IMR-90 (cell line): ENCODE results near the gene UBXN6.

Source experiments
- BHLHE40 ChIP-seq: fragments of 150-350 bp; IDR thresholded peaks from 2 replicates; pipeline ENCODE4 v1.6.1; 2016; ENCODE audit warnings: mild to moderate bottlenecking, low read depth, low read length
- CEBPB ChIP-seq: IDR thresholded peaks from 2 replicates; pipeline ENCODE4 v1.6.1; 2012; ENCODE audit warnings: low read depth, low read length, improper control_type of control experiment
- CHD1 ChIP-seq: IDR thresholded peaks from 2 replicates; pipeline ENCODE4 v1.6.1; 2012; ENCODE audit warnings: low read depth, low read length, improper control_type of control experiment
- CTCF ChIP-seq: conservative IDR thresholded peaks from 2 replicates; pipeline ENCODE4 v1.5.1; 2012; ENCODE audit warnings: mild to moderate bottlenecking, low read depth, low read length, improper control_type of control experiment
- FOS ChIP-seq: fragments of 150-350 bp; IDR thresholded peaks from 2 replicates; pipeline ENCODE4 v1.6.1; 2016; ENCODE audit warnings: low read depth, low read length
- MAFK ChIP-seq: IDR thresholded peaks from 2 replicates; pipeline ENCODE4 v1.6.1; 2012; ENCODE audit warnings: low read depth, low read length, improper control_type of control experiment
- MAZ ChIP-seq: IDR thresholded peaks from 2 replicates; pipeline ENCODE4 v1.6.1; 2012; ENCODE audit warnings: low read depth, mild to moderate bottlenecking, low read length, improper control_type of control experiment, moderate library complexity, borderline replicate concordance
- MXI1 ChIP-seq: IDR thresholded peaks from 2 replicates; pipeline ENCODE4 v1.6.1; 2012; ENCODE audit warnings: low read depth, mild to moderate bottlenecking, low read length, moderate library complexity, borderline replicate concordance
- POLR2A ChIP-seq: IDR thresholded peaks from 2 replicates; pipeline ENCODE4 v1.6.1; 2012; ENCODE audit warnings: mild to moderate bottlenecking, low read depth, low read length
- RAD21 ChIP-seq: IDR thresholded peaks from 2 replicates; pipeline ENCODE4 v1.6.1; 2012; ENCODE audit warnings: low read length, improper control_type of control experiment
- RCOR1 ChIP-seq: IDR thresholded peaks from 2 replicates; pipeline ENCODE4 v1.6.1; 2012; ENCODE audit warnings: mild to moderate bottlenecking, low read length, improper control_type of control experiment; ENCODE audit not compliant: insufficient replicate concordance
- RFX5 ChIP-seq: IDR thresholded peaks from 2 replicates; pipeline ENCODE4 v1.8.0; 2012; ENCODE audit warnings: low read depth, mild to moderate bottlenecking, low read length, moderate library complexity
- USF2 ChIP-seq: fragments of 150-350 bp; IDR thresholded peaks from 2 replicates; pipeline ENCODE4 v1.6.1; 2017; ENCODE audit warnings: mild to moderate bottlenecking, antibody characterized with exemption, low read length, low read depth

- TF ChIP-seq MAFK (no peak), CTCF (no peak), CEBPB (no peak), POLR2A (no peak), FOS (no peak), RFX5 (no peak), MAZ (no peak), MXI1 (no peak), RCOR1 (no peak), USF2 (no peak), BHLHE40 (no peak), RAD21 (no peak), CHD1 (no peak)
These were observed 41.3 kb downstream of the UBXN6 start for GRCh38 chr19:4416268-4416667.
